ENCODE measurements around the gene MIDN. TPM values are rescaled to one million over a fixed set of nuclear protein-coding genes. Genes with fewer than 3 reads are reported as not detected.
"Not testable (repeated sequence)": the region's sequence is repeated elsewhere in the genome, so short reads cannot be mapped to it uniquely, and the experiment has no call there.

MIDN gene
- total and polyA plus RNA-seq, 8 donors = 17.0 to 118 (median 33.2) TPM

DNA sequence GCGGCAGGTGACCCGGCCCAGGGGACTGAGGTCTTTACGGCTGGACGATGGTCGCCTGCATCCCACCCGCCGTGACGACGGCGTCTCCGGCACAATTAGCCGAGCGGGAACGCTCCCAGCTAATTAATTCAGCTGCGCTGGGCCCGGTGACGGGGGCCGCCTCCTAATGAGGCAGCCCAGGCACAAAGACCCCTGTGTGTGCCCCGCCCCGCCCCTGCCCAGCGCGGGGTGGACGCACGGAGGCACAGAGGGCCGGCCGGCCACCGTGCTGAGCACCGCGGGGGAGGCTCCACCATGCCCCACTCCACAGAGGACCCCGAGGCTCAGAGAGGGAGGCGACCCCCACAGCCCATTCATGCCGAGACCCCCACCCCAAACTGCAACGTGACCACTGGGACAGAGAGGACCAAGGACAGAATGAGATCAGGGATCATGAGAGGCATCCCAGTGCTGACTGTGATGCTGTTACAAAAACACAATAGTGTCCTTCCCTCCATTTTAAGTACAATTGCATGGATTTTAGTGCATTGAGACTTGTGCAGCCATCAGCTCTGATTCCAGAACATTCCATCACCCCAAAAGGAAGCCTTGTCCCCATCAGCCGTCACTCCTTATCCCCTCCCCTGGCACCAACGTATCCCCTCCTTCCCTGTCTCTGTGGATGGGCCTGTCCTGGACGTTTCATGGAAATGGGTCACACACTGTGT lies 54.3 kb downstream of the MIDN start:
- Histone ChIP-seq H3K4me3 (no peak overlapping the region), H3K9me3 (no peaks in the 10 kb centered on the region), H3K36me3 (no peaks in the 10 kb centered on the region), H3K27me3 (peaks cover 0 to 9% (median 5%) of the 10 kb centered on the region in 3 donors), H3K27ac (no peak overlapping the region), H3K4me1 (peaks cover 0 to 8% (median 0%) of the 10 kb centered on the region in 4 donors)
- TF ChIP-seq EP300 (IDR thresholded peaks at IDR 0.05) (no peak), POLR2AphosphoS5 (IDR thresholded peaks at IDR 0.05) (no peak), POLR2A (IDR thresholded peaks at IDR 0.05) (no peak)
- TF ChIP-seq, protein P1, sequence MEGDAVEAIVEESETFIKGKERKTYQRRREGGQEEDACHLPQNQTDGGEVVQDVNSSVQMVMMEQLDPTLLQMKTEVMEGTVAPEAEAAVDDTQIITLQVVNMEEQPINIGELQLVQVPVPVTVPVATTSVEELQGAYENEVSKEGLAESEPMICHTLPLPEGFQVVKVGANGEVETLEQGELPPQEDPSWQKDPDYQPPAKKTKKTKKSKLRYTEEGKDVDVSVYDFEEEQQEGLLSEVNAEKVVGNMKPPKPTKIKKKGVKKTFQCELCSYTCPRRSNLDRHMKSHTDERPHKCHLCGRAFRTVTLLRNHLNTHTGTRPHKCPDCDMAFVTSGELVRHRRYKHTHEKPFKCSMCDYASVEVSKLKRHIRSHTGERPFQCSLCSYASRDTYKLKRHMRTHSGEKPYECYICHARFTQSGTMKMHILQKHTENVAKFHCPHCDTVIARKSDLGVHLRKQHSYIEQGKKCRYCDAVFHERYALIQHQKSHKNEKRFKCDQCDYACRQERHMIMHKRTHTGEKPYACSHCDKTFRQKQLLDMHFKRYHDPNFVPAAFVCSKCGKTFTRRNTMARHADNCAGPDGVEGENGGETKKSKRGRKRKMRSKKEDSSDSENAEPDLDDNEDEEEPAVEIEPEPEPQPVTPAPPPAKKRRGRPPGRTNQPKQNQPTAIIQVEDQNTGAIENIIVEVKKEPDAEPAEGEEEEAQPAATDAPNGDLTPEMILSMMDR (IDR thresholded peaks at IDR 0.05) = no peak
- intact Hi-C loops (cut with DNase I; ENCODE audit: low total_unique reads) = no loop called here
- 70 to 78% (median 77%) methylated on average over 17 to 36 of the region's 36 CpGs for WGBS, 5 donors
- no peak for DNase-seq

DNA sequence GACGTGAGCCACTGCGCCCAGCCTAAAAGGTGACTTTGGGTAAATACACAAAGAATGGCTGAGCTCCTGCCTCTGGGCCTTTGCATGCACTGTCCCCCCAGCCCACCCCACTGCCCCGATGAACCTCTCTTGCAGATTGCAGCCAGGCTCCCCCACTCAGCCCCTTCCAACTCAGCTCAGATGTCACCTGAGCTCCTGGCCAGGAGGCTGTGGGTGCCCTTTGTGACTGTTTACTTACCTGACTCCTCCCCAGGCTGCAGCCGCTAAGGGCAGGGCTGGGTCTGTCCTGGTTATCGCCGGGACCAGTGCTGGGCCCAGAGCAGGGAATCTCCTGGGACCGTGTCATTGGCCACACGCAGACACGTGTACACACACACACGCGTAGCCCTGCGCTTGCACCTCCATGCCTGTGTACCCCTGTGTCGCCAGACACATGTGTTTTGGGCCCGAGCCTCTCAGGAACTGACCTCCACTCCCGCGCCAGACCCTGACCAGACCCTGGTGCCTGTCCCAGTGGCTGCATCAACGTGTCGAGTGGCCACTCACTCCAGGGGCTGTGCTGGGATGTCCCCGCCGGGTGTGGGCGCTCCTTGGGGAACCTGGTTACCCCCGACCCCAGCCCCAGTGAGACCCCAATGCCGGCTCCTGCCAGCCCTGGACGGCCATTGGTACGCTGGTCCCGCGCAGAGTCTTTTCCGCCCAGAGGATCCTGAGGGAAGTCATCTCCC lies 56.0 kb downstream of the MIDN start:
- Histone ChIP-seq H3K27me3 (peaks cover 0 to 17% (median 7%) of the 10 kb centered on the region in 3 donors), H3K4me1 (peaks cover 0 to 8% (median 0%) of the 10 kb centered on the region in 4 donors), H3K36me3 (no peaks in the 10 kb centered on the region), H3K4me3 (no peak overlapping the region), H3K27ac (no peak overlapping the region), H3K9me3 (no peaks in the 10 kb centered on the region)
- TF ChIP-seq EP300 (IDR thresholded peaks at IDR 0.05) (no peak), POLR2A (IDR thresholded peaks at IDR 0.05) (no peak), POLR2AphosphoS5 (IDR thresholded peaks at IDR 0.05) (no peak)
- TF ChIP-seq, protein P1 (IDR thresholded peaks at IDR 0.05) = no peak
- peak; percentile 56 to 76 for DNase-seq
- WGBS, 5 donors = 58 to 76% (median 63%) methylated on average over 10 to 28 of the region's 28 CpGs
- intact Hi-C loops (cut with DNase I; ENCODE audit: low total_unique reads) = no loop called here

DNA sequence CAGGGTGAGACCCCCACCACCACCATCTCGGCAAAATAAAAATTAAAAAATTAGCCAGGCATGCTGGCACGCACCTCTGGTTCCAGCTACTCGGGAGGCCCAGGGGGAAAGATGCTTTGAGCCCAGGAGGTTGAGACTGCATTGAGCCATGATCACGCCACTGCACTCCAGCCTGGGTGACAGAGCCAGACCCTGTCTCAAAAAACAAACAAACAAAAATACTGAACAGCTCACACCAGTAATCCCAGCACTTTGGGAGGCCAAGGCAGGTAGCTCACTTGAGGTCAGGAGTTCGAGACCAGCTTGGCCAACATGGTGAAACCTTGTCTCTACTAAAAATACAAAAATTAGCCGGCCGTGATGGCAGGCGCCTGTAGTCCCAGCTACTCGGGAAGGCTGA lies 57.0 kb downstream of the MIDN start:
- peaks cover 0 to 20% (median 12%) of the 10 kb centered on the region in 3 donors for H3K27me3 ChIP-seq
- 82 to 91% (median 89%) methylated on average over 9 of the region's 9 CpGs for WGBS, 5 donors
- DNase-seq; H3K27ac ChIP-seq; H3K36me3 ChIP-seq; H3K9me3 ChIP-seq; H3K4me3 ChIP-seq; H3K4me1 ChIP-seq; intact Hi-C loops (cut with DNase I; ENCODE audit: low total_unique reads): not testable (repeated sequence)

DNA sequence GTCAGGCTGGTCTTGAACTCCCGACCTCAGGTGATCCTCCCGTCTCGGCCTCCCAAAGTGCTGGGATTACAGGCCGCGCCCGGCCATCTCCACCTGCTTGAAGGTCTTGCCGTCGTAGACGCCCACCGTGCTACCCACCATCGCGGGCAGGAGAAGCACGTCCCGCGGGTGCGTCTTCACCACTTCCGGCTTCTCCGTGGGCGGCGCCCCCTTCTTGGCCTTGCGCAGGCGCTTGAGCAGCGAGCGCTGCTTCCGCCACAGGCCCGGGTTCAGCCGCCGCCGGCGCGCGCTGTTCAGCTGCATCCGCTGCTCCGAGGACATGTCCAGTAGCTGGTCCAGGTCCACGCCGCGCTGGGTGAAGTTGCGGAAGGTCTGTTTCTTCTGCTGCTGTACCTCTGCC lies 58.9 kb downstream of the MIDN start:
- 89 to 96% (median 95%) methylated on average over 24 to 38 of the region's 38 CpGs for WGBS, 5 donors
- Histone ChIP-seq H3K27me3 (peaks cover 0 to 36% (median 17%) of the 10 kb centered on the region in 3 donors), H3K36me3 (no peaks in the 10 kb centered on the region), H3K27ac (no peak overlapping the region), H3K9me3 (no peaks in the 10 kb centered on the region), H3K4me3 (no peak overlapping the region), H3K4me1 (peaks cover 0 to 8% (median 0%) of the 10 kb centered on the region in 4 donors)
- TF ChIP-seq EP300 (IDR thresholded peaks at IDR 0.05) = no peak
- TF ChIP-seq, protein P1 (IDR thresholded peaks at IDR 0.05) = no peak
- no peak for DNase-seq
- intact Hi-C loops (cut with DNase I; ENCODE audit: low total_unique reads) = no loop called here
